ENCODE measurements around the gene CHD5.

- TF ChIP-seq GATA2 (IDR thresholded peaks at IDR 0.05; ENCODE audit: low read depth, low read length) = no peak
- TF ChIP-seq GATA3 (IDR thresholded peaks at IDR 0.05; ENCODE audit: low read depth, low read length) = no peak
These were observed 59.1 kb downstream of the CHD5 start for GRCh38 chr1:6121021-6121421.

Measured in SH-SY5Y (cell line).